GM19463 (cell line): ENCODE results near the gene OR11L1.

Experiments
- ATAC-seq: cut with Tn5 transposase; IDR thresholded peaks from one replicate; pipeline ENCODE4 v1.9.1; 2021; ENCODE audit warnings: mild to moderate bottlenecking, moderate library complexity; ENCODE audit not compliant: unreplicated experiment

Gene OR11L1

DNA sequence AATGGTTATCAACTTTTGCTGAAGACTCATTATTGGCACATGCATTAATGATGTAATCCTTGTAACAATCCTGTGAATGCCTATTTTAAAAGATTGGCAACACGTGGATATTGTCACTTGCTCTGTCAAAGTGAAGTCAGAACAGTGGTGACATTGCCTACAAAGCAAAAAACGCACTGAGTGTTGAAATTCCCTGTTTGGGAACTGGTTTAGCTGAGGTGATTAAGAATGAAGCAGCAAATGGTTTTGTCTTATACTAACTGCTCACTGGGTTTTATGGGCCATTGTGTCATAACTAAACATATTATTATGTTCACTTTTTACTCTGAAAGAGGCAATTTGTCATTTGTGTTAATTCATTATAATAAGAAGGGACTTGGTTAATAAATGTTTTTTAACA is 29.1 kb downstream of the OR11L1 start:
- ATAC-seq = no peak

DNA sequence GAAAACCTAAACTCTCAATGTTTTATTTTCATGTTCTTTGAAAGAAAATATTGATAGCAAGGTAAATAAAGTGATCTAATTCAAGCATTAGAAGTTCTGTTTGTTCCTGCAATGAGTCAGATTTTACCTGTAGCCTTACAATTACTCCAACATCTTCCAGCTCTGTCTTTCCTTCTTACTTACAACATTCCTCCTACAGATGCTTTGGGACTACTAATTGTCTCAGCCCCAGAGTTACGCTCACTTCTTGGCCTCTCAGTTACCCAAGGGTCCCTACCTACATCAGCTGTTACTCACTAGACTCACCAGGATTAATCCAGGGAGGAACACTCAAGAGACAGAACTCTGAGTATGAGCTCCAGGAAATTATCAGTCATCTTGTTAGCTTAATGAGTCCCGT is 44.2 kb downstream of the OR11L1 start:
- no peak for ATAC-seq
